GM18858 (cell line): ENCODE results near the gene OR4D10.

ENCODE experiments used
- ATAC-seq: cut with Tn5 transposase; IDR thresholded peaks from one replicate; pipeline ENCODE4 v1.9.1; 2021; ENCODE audit not compliant: unreplicated experiment

Gene OR4D10

GRCh38 chr11:59523541-59523940, 50.4 kb downstream of the OR4D10 start:
- no peak for ATAC-seq

GRCh38 chr11:59528711-59529110, 55.6 kb downstream of the OR4D10 start:
- no peak for ATAC-seq
